Left forelimb (tissue), 1 donor: ENCODE results near the gene SRBD1.

Experiments used
- DNase-seq: peaks from one replicate; pipeline ENCODE4 v3.0.0-alpha.2; 2018; ENCODE audit warnings: low spot score

SRBD1 gene

DNA sequence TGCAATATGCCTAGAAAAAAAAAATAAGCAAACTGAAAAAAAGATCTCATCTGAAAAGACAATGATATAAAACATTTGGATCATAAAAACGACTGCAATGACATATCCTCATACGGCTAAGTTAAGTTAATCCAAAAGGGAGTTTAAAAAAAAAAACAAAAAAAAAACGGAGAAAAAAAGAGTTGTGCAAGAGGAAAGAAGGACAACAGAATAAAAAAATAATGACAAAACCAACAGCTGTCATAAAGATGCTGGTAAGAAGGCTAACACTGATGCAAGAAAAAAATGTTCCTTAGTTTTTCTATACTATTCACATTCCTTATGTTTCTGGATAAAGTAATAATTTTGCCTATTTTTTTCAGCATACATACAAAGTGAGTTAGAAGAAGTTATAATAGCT lies 192.5 kb downstream of the SRBD1 start:
- no peak for DNase-seq

DNA sequence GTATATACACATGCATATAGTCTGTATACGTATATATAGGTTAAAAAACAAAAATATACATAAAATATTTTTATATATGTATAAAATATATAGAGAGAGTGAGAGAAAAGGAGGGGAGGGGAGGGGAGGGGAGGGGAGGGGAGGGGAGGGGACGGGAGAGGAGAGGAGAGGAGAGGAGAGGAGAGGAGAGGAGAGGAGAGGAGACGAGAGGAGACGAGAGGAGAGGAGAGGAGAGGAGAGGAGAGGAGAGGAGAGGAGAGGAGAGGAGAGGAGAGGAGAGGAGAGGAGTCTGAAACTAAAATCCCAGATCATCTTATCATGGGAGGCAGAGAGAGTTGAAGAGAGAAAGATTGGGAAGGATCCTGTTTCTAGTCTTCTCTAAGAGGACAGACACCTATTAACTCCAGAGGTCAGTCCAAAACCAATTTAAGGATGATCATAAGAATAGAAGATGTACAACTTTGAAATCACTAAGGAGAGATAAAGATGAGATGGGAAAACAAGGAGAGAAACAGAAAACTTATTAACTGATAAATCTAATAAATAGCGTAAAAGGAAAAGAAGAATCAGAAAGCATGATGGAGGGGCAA lies 195.4 kb downstream of the SRBD1 start:
- DNase-seq: no peak

- DNase-seq: no peak
Observed at GRCh38 chr2:45412754-45413379, 198.2 kb downstream of the SRBD1 start.

GRCh38 chr2:45409677-45410076 lies 201.4 kb downstream of the SRBD1 start:
- no peak for DNase-seq

- DNase-seq: no peak
Observed at GRCh38 chr2:45406621-45407020, 204.4 kb downstream of the SRBD1 start.

DNA sequence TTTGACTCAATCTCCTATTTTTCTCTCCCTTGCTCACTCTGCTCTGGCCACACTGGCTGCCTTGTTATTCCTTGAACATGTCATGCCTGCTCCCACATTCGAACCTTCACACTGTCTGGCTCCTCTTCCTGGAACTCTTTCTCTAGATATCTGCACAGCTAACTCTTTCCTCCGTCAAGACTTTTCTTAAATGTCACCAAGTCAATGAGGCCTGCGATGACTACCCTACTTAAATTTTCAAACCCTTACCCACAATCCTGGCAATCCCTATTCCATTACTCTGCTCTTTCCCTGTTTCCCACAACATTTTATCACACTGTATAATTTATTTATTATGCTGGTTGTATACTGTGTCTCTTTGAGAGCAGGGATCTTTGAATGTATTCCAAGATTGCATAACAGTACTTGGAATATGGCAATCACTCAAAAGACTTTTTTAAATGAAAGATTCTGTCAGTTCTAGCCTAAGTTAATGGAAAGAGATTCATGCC lies 206.2 kb downstream of the SRBD1 start:
- no peak for DNase-seq

DNA sequence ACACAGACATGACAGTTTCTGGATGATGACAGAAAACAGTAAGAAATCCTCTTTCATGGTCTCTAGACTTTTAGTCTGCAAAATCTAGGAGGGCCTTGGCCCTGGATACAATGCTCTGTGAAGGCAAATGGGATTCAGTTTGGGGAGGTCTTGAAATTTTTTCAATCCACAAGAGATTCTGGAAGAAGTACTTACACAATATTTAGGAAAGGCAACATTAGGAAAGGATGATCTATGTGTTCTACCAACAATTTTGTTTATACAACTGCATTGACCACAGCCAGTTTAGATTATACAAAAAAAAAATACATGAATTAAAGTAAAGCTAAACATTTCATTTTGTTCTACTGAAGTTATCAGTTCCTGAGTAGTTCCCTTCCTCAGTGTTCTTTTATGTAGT lies 208.0 kb downstream of the SRBD1 start:
- DNase-seq: no peak

- DNase-seq: no peak
Observed at GRCh38 chr2:45401431-45401922, 209.6 kb downstream of the SRBD1 start.

DNA sequence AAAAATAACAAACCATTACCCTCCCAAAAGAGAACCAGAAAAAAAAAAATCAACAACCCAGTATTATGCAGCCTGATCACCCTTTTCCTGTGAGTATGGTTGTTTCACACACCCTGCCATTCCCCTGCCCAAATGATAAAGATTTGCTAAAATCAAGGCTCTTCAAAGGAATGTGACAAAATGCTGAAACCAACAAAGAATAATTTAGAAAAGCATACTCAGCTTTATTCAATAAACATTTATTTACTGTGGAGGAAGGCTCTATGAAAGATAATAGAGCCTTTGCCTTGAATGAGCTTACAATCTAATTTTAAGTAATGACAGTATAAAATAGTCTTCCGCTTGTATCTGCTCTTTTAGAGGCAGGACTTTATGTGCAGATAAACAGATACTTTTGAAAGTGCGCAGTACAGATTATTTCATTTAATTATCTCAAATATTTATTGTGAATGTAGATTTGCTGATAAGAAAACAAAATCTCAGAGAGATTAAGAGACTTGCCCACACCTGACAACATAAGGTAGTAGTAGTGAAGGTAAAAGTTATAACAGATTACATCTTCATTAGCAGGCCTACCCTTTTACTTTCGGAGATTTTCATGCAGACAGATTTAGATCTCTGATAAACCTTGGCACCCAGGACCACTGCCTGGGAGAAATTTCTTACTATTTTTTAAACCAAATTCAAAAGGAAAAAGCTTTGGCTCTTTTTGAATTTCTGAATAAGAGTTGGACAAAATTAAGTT lies 211.9 kb downstream of the SRBD1 start:
- no peak for DNase-seq

GRCh38 chr2:45397292-45397691 lies 213.8 kb downstream of the SRBD1 start:
- no peak for DNase-seq

- DNase-seq: no peak
Observed at GRCh38 chr2:45396671-45397070, 214.4 kb downstream of the SRBD1 start.

- no peak for DNase-seq
Observed at GRCh38 chr2:45394842-45395241, 216.2 kb downstream of the SRBD1 start.

GRCh38 chr2:45394216-45394615 lies 216.9 kb downstream of the SRBD1 start:
- DNase-seq: no peak

- DNase-seq: no peak
Observed at GRCh38 chr2:45391866-45392265, 219.2 kb downstream of the SRBD1 start.

- no peak for DNase-seq
Observed at GRCh38 chr2:45390861-45391260, 220.2 kb downstream of the SRBD1 start.

DNA sequence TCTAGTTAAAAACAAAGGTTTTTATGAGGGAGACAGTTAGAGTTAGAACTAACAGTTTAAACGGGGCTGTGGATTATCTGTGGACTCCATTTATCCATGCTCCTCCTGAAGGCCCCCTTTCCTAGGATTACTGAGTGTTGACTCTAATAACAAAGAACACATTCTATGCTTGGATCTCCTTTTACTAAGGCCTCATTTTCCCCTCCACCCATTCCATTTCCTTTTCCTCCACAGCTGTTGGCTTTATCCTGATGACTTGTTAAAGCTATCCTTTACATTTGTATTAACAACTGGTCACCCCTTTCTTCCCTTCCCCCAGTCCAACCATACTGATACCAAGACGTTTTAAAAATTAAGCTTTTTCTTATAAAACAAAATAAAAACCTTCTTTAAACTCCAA lies 220.6 kb downstream of the SRBD1 start:
- no peak for DNase-seq

DNA sequence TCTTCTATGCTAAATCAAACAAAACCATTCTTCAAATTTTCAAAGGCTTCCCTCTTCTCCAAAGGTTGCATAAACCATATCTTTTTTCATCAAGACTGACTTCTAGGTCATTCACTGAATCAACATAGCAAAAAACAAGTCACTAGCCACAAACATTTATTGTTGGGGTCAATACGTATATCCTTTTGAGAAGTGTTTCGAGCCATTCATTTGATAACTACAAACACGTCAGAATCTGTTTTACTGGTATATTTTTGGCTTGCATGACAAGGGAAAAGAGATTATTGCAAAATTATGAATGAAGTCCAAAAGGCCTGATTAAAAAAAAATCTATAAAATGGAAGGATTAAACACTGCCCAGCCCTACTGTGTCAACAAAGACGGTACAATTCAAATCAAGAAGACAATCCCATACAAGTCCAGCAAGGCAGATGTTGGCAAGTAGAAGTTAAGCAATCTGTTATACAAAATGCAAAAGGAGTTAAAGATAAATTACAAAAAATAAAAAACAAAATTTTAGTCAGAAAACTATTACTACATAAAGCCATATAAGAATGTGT lies 222.4 kb downstream of the SRBD1 start:
- DNase-seq: no peak

- no peak for DNase-seq
Observed at GRCh38 chr2:45382744-45383143, 228.3 kb downstream of the SRBD1 start.

GRCh38 chr2:45380131-45380836 lies 230.8 kb downstream of the SRBD1 start:
- no peak for DNase-seq

DNA sequence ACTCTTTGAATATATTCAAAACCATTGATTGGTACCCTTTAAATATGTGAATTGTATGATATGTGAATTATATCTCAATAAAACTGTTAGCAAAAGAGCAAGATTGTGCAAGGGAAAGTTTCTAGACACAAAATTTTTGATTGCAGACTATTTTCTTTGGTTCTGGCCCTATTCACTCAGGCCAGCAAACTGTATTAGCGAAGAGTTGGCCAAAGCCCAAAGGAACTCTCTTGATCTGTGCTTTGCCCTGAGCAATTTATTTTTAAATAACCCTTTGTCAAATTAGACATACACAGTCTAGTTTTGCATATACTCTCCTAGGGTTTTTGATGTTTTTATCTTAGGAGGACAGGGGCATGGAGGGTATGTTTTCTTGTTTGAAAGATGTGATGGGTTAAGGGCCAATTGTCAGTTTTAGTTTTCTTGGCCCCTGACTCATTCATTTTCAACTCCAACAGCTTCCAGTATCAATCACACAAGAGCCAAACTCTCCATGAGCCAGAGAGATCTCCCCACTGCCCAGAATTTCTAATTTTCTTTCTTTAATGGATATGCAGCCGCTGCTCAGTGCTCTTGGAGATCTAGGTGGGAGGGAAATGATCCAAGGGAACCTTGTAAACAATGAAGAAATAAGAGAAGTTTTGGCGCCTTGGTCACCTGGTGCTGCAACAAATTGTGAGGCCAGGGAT lies 231.5 kb downstream of the SRBD1 start:
- no peak for DNase-seq

GRCh38 chr2:45373534-45373933 lies 237.5 kb downstream of the SRBD1 start:
- no peak for DNase-seq

DNA sequence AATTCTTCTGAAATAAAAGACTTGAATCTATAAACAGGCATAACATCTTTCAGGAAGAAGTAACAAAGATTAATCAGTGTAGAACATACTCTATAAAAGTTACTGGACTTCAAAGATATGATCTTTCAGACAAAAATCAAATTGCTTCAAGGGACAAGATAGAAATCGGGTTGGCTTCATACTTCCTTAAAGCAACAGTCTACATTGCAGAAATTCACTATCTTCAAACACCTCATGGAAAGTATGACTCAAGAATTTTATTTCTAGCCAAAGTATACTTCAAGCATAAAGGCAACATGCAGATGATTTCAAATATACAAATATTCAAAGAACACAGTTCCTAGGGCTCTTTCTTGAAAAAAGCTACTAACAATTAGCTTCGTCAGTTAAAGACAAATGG lies 240.7 kb downstream of the SRBD1 start:
- DNase-seq: no peak
